SK-N-SH (cell line): ENCODE data around the gene CATSPER3. TPM values are rescaled to one million over a fixed set of nuclear protein-coding genes. Genes with fewer than 3 reads are reported as not detected.

Experiments used
- CTCF ChIA-PET: fragments of 300-600, 350-600 bp; formaldehyde crosslinking; extraction: SDS; loops from one replicate; lab custom pipeline; 2021; lab: Yijun Ruan, JAX
- POLR2A ChIA-PET: fragments of 350-600 bp; sonication (Branson Sonifier 250); formaldehyde crosslinking; extraction: SDS; loops from one replicate; lab custom pipeline; 2020; ENCODE audit warnings: antibody characterized with exemption, inconsistent platforms; lab: Yijun Ruan, JAX
- DNase-seq: peaks from one replicate; pipeline ENCODE4 v3.0.0; 2012
- H2AFZ ChIP-seq: fragments of 200-600 bp; sonication (generic); 2 replicates; pipeline ENCODE4 v1.8.1; 2016; ENCODE audit warnings: antibody characterized with exemption, mild to moderate bottlenecking, low read depth
- H3F3A ChIP-seq: fragments of 200-600 bp; sonication (generic); replicated peaks from 2 replicates; pipeline ENCODE3; 2016; ENCODE audit warnings: antibody characterized with exemption, mild to moderate bottlenecking; ENCODE audit not compliant: insufficient read depth
- H3K27ac ChIP-seq, 2 experiments: fragments of 200-500 bp in 1 of 2; fragments of 200-600 bp in 1 of 2; sonication (Bioruptor generic) in 1 of 2; sonication (generic), shearing (Covaris generic) in 1 of 2; 2 replicates each; pipeline versions ENCODE4 v1.5.1 to v1.6.1; 2014 to 2016; ENCODE audit warnings: low read depth in 2 of 2, inconsistent platforms in 1 of 2, low read length in 1 of 2, mild to moderate bottlenecking in 1 of 2, mixed read lengths in 1 of 2
- H3K27me3 ChIP-seq: fragments of 200-600 bp; sonication (generic), shearing (Covaris generic); 2 replicates; pipeline ENCODE4 v1.6.1; 2016; ENCODE audit warnings: mixed run types; ENCODE audit not compliant: insufficient read depth
- H3K36me3 ChIP-seq, 2 experiments: fragments of 200-500 bp in 1 of 2; fragments of 200-600 bp in 1 of 2; sonication (Bioruptor generic) in 1 of 2; sonication (generic) in 1 of 2; replicated peaks in 1 of 2; 2 replicates each; pipeline versions ENCODE3 to v1.5.1; 2014 to 2016; ENCODE audit warnings: low read length in 1 of 2, mild to moderate bottlenecking in 1 of 2; ENCODE audit not compliant: insufficient read depth in 2 of 2, control insufficient read depth in 1 of 2
- H3K4me1 ChIP-seq, 2 experiments: fragments of 200-500 bp in 1 of 2; fragments of 200-600 bp in 1 of 2; sonication (Bioruptor generic) in 1 of 2; sonication (generic), shearing (Covaris generic) in 1 of 2; 2 replicates each; pipeline versions ENCODE4 v1.5.1 to v1.6.1; 2014 to 2016; ENCODE audit warnings: low read depth in 1 of 2, low read length in 1 of 2, mixed run types in 1 of 2; ENCODE audit not compliant: insufficient read depth in 2 of 2, control insufficient read depth in 1 of 2
- H3K4me2 ChIP-seq: fragments of 200-600 bp; sonication (generic), shearing (Covaris generic); 2 replicates; pipeline ENCODE4 v1.6.1; 2017; ENCODE audit warnings: mixed run types
- H3K4me3 ChIP-seq, 2 experiments: fragments of 200-500 bp in 1 of 2; fragments of 200-600 bp in 1 of 2; sonication (Bioruptor generic) in 1 of 2; sonication (generic), shearing (Covaris generic) in 1 of 2; 2 replicates each; pipeline versions ENCODE4 v1.5.1 to v1.8.1; 2014 to 2016; ENCODE audit warnings: low read depth in 2 of 2, inconsistent platforms in 1 of 2, low read length in 1 of 2, mild to moderate bottlenecking in 1 of 2, mixed read lengths in 1 of 2, moderate library complexity in 1 of 2
- H3K79me2 ChIP-seq: fragments of 200-600 bp; sonication (generic); 2 replicates; pipeline ENCODE4 v1.8.1; 2017; ENCODE audit warnings: mild to moderate bottlenecking; ENCODE audit not compliant: insufficient read depth
- H3K9ac ChIP-seq: fragments of 200-600 bp; sonication (generic); 2 replicates; pipeline ENCODE4 v1.6.1; 2017; ENCODE audit warnings: mixed run types
- H3K9me2 ChIP-seq: fragments of 200-600 bp; sonication (generic); 2 replicates; pipeline ENCODE4 v1.6.1; 2017; ENCODE audit warnings: mixed run types
- H3K9me3 ChIP-seq: fragments of 200-600 bp; sonication (generic); 2 replicates; pipeline ENCODE4 v1.6.1; 2017; ENCODE audit warnings: mixed run types, mild to moderate bottlenecking, moderate library complexity
- H4K20me1 ChIP-seq: fragments of 200-600 bp; sonication (generic); 2 replicates; pipeline ENCODE4 v1.6.1; 2017; ENCODE audit warnings: mild to moderate bottlenecking, mixed run types; ENCODE audit not compliant: insufficient read depth
- ELF1 ChIP-seq: IDR thresholded peaks from 2 replicates; pipeline ENCODE4 v1.4.0; 2012
- EP300 ChIP-seq, 2 experiments: IDR thresholded peaks; 2 replicates each; pipeline versions ENCODE4 v1.4.0 to v1.6.1; 2012; ENCODE audit warnings: borderline replicate concordance in 1 of 2, low read depth in 1 of 2, low read length in 1 of 2
- EZH2phosphoT487 ChIP-seq: fragments of 200-600 bp; sonication (generic); IDR thresholded peaks from 2 replicates; pipeline ENCODE4 v1.6.1; 2017; ENCODE audit warnings: low read depth, mixed run types, mild to moderate bottlenecking, antibody characterized with exemption, moderate library complexity, borderline replicate concordance
- FOXJ3 ChIP-seq: sonication (generic); formaldehyde crosslinking; IDR thresholded peaks from 2 replicates; pipeline ENCODE4 v1.5.1; 2020; ENCODE audit warnings: mild to moderate bottlenecking, missing genetic modification reagents
- GABPA ChIP-seq: IDR thresholded peaks from 2 replicates; pipeline ENCODE4 v1.4.0; 2012; ENCODE audit warnings: low read depth, mild to moderate bottlenecking
- IRF3 ChIP-seq: fragments of 150-350 bp; IDR thresholded peaks from 2 replicates; pipeline ENCODE4 v1.6.1; 2016; ENCODE audit warnings: mild to moderate bottlenecking, low read depth, low read length
- JUND ChIP-seq: IDR thresholded peaks from 2 replicates; pipeline ENCODE4 v1.4.0; 2012
- POLR2AphosphoS5 ChIP-seq: IDR thresholded peaks from 2 replicates; pipeline ENCODE4 v1.6.1; 2012; ENCODE audit warnings: low read depth, low read length
- RAD21 ChIP-seq: IDR thresholded peaks from 2 replicates; pipeline ENCODE4 v1.6.1; 2012; ENCODE audit warnings: mild to moderate bottlenecking, low read length
- RCOR1 ChIP-seq: fragments of 150-350 bp; IDR thresholded peaks from 2 replicates; pipeline ENCODE4 v1.6.1; 2017; ENCODE audit warnings: antibody characterized with exemption, low read length
- RFX5 ChIP-seq: IDR thresholded peaks from 2 replicates; pipeline ENCODE4 v1.6.1; 2012; ENCODE audit warnings: mild to moderate bottlenecking, improper control_type of control experiment, low read length
- SMC3 ChIP-seq: IDR thresholded peaks from 2 replicates; pipeline ENCODE4 v1.6.1; 2012; ENCODE audit warnings: low read depth, low read length, improper control_type of control experiment
- TCF12 ChIP-seq: IDR thresholded peaks from 2 replicates; pipeline ENCODE4 v1.4.0; 2012
- TEAD4 ChIP-seq: IDR thresholded peaks from 2 replicates; pipeline ENCODE4 v1.4.0; 2012; ENCODE audit warnings: mild to moderate bottlenecking, borderline replicate concordance; ENCODE audit not compliant: insufficient read depth
- USF2 ChIP-seq: fragments of 150-350 bp; IDR thresholded peaks from 2 replicates; pipeline ENCODE4 v1.6.1; 2017; ENCODE audit warnings: antibody characterized with exemption, low read length, low read depth, borderline replicate concordance
- YY1 ChIP-seq: IDR thresholded peaks from 2 replicates; pipeline ENCODE4 v1.4.0; 2012; ENCODE audit warnings: low read depth, mild to moderate bottlenecking
- WGBS: methylation state at CpG from one replicate; pipeline ENCODE4 v1.1.6; 2017; ENCODE audit warnings: low lambda C conversion rate; 5-methylcytosine and 5-hydroxymethylcytosine counted together
- polyA plus RNA-seq, 3 experiments: library from polyadenylated mRNA; depleted of rRNA; stranded (reverse); fragments of >200 nt; gene quantifications; 2 replicates each; pipeline ENCODE4 v1.2.3, GENCODE V29; 2012
- TF ChIP-seq, protein P1 (sequence below): IDR thresholded peaks from 2 replicates; pipeline ENCODE4; 2012

CATSPER3 gene
- polyA plus RNA-seq, 1 of the 3 experiments (the other 2 are of a cell fraction) = 0.26 TPM

GRCh38 chr5:135041726-135042125 lies 74.0 kb downstream of the CATSPER3 start:
- H3K36me3 ChIP-seq = no peaks in the 10 kb centered on the region
- H4K20me1 ChIP-seq = 0 out of 2 replicates have a peak, but pooled peaks cover 5% of the 10 kb centered on the region
- H3K9ac ChIP-seq = no peak overlapping the region
- H2AFZ ChIP-seq = no peak overlapping the region
- no peak overlapping the region for H3K4me3 ChIP-seq
- no peaks in the 10 kb centered on the region; a peak in 1 of 4 replicates for H3K4me1 ChIP-seq
- 56% methylated on average over 3 of the region's 3 CpGs for WGBS
- H3K9me2 ChIP-seq = no peaks in the 10 kb centered on the region
- TF ChIP-seq RFX5 (no peak), IRF3 (no peak), RCOR1 (no peak), TCF12 (no peak), ELF1 (no peak), TEAD4 (no peak), SMC3 (no peak), USF2 (no peak), YY1 (no peak), GABPA (no peak), RAD21 (no peak), JUND (no peak), FOXJ3 (CRISPR knock-in tag) (no peak)
- TF ChIP-seq, protein P1, sequence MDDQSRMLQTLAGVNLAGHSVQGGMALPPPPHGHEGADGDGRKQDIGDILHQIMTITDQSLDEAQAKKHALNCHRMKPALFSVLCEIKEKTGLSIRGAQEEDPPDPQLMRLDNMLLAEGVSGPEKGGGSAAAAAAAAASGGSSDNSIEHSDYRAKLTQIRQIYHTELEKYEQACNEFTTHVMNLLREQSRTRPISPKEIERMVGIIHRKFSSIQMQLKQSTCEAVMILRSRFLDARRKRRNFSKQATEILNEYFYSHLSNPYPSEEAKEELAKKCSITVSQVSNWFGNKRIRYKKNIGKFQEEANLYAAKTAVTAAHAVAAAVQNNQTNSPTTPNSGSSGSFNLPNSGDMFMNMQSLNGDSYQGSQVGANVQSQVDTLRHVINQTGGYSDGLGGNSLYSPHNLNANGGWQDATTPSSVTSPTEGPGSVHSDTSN = no peak
- no peaks in the 10 kb centered on the region for H3F3A ChIP-seq
- CTCF ChIA-PET = interaction anchor here (1.1 to 3.3 kb wide), 2 partner anchors 150 to 416 kb away, joined by 3 to 11 read pairs; no protein-coding TSS in a partner anchor
- no peaks in the 10 kb centered on the region for H3K79me2 ChIP-seq
- H3K27me3 ChIP-seq = peaks cover 95% of the 10 kb centered on the region
- H3K27ac ChIP-seq = no peak overlapping the region
- no peak overlapping the region for H3K4me2 ChIP-seq
- no peaks in the 10 kb centered on the region for H3K9me3 ChIP-seq
- POLR2A ChIA-PET = no interaction called here
- no peak for DNase-seq

- peaks cover 91% of the 10 kb centered on the region for H3K27me3 ChIP-seq
- POLR2A ChIA-PET = no interaction called here
Observed at GRCh38 chr5:135042595-135042994, 74.9 kb downstream of the CATSPER3 start.

More at GRCh38 chr5:135042595-135042994, 74.9 kb downstream of the CATSPER3 start:
- TF ChIP-seq EP300 (IDR thresholded peaks at IDR 0.05; ENCODE audit: borderline replicate concordance in 1 of 2, low read depth in 1 of 2, low read length in 1 of 2) (no peak), SMC3 (no peak), EZH2phosphoT487 (no peak), POLR2AphosphoS5 (no peak)
- CTCF ChIA-PET = interaction anchor here (0.6 to 1.1 kb wide), 4 partner anchors 26 to 415 kb away, joined by 3 read pairs; no protein-coding TSS in a partner anchor
- DNase-seq = no peak
- Histone ChIP-seq H4K20me1 (0 out of 2 replicates have a peak, but pooled peaks cover 5% of the 10 kb centered on the region), H3K27ac (no peak overlapping the region), H3F3A (no peaks in the 10 kb centered on the region), H3K36me3 (no peaks in the 10 kb centered on the region), H3K9me2 (no peaks in the 10 kb centered on the region), H3K9ac (no peak overlapping the region), H3K4me2 (no peak overlapping the region), H3K4me3 (no peak overlapping the region), H3K79me2 (no peaks in the 10 kb centered on the region), H3K4me1 (no peaks in the 10 kb centered on the region; a peak in 1 of 4 replicates), H3K9me3 (no peaks in the 10 kb centered on the region), H2AFZ (no peak overlapping the region)
- 88% methylated on average over 1 of the region's 1 CpG for WGBS
